Gastrocnemius medialis (tissue), 4 donors: ENCODE results near the gene IFI30. TPM values are rescaled to one million over a fixed set of nuclear protein-coding genes. Genes with fewer than 3 reads are reported as not detected.

Experiments
- ATAC-seq, 2 donors: fragments of 150-250 bp; one replicate each; pipeline ENCODE4 v1.9.1; 2016
- DNase-seq, 2 donors: peaks; one replicate each; pipeline ENCODE4 v3.0.0-alpha.2; 2019
- H3K27ac ChIP-seq, 4 donors: fragments of 200-600 bp; sonication (generic); 1 replicate in 1 of 4; 2 replicates in 3 of 4; pipeline ENCODE4 v1.5.1; 2016 to 2018; ENCODE audit warnings: mild to moderate bottlenecking in 2 of 4, moderate library complexity in 1 of 4
- H3K27me3 ChIP-seq, 3 donors: fragments of 200-600 bp; sonication (generic) in 2 of 3; 1 replicate in 1 of 3; 2 replicates in 2 of 3; pipeline versions ENCODE4 v1.5.1 to v1.6.0; 2016 to 2019; ENCODE audit warnings: mild to moderate bottlenecking in 1 of 3, moderate library complexity in 1 of 3
- H3K36me3 ChIP-seq, 2 donors: fragments of 200-600 bp; sonication (generic) in 1 of 2; one replicate each; pipeline ENCODE4 v1.5.1; 2017 to 2018
- H3K4me1 ChIP-seq, 2 donors: fragments of 200-600 bp; sonication (generic) in 1 of 2; one replicate each; pipeline ENCODE4 v1.5.1; 2016 to 2017; ENCODE audit warnings: mild to moderate bottlenecking in 2 of 2
- H3K4me3 ChIP-seq, 4 donors: fragments of 200-600 bp; sonication (generic) in 3 of 4; 1 replicate in 1 of 4; 2 replicates in 3 of 4; pipeline ENCODE4 v1.5.1; 2016 to 2019; ENCODE audit warnings: mild to moderate bottlenecking in 2 of 4
- H3K9me3 ChIP-seq, 3 donors: fragments of 200-600 bp; sonication (generic) in 2 of 3; 1 replicate in 1 of 3; 2 replicates in 2 of 3; pipeline ENCODE4 v1.5.1; 2016 to 2019
- POLR2A ChIP-seq, 2 donors: fragments of 450-650 bp; IDR thresholded peaks; one replicate each; pipeline ENCODE4 v1.6.1; 2017; ENCODE audit warnings: antibody characterized with exemption in 2 of 2, mild to moderate bottlenecking in 2 of 2, moderate library complexity in 2 of 2
- in situ Hi-C, 4 donors: fragments of 200-750 bp; cut with MboI; loops; one replicate each; pipeline versions ENCODE4 v1.15.0 to v1.8.0; 2017; ENCODE audit warnings: low sequenced_read_pairs in 4 of 4
- intact Hi-C: fragments of 100-400 bp; cut with DNase I; formaldehyde crosslinking; loops from one replicate; pipeline ENCODE4 v1.15.1; 2023; ENCODE audit warnings: low total_unique reads
- total RNA-seq, 4 donors: library from RNA; depleted of rRNA; stranded (reverse); fragments of >200 nt; gene quantifications; one replicate each; pipeline versions ENCODE4 v1.1.0 to v1.2.3, GENCODE V29; 2016
- TF ChIP-seq, protein P1 (sequence below), 5 experiments: fragments of 450-650 bp in 3 of 5; fragments of 200-600 bp in 2 of 5; sonication (generic) in 2 of 5; IDR thresholded peaks in 4 of 5; conservative IDR thresholded peaks in 1 of 5; 1 replicate in 4 of 5; 2 replicates in 1 of 5; pipeline ENCODE4 v1.5.1; 2016 to 2019; ENCODE audit warnings: antibody characterized with exemption in 5 of 5, mild to moderate bottlenecking in 3 of 5, moderate library complexity in 3 of 5

Gene IFI30
- total RNA-seq, 4 donors from 2014 or later = 3.5 to 20.4 (median 14.0) TPM

DNA sequence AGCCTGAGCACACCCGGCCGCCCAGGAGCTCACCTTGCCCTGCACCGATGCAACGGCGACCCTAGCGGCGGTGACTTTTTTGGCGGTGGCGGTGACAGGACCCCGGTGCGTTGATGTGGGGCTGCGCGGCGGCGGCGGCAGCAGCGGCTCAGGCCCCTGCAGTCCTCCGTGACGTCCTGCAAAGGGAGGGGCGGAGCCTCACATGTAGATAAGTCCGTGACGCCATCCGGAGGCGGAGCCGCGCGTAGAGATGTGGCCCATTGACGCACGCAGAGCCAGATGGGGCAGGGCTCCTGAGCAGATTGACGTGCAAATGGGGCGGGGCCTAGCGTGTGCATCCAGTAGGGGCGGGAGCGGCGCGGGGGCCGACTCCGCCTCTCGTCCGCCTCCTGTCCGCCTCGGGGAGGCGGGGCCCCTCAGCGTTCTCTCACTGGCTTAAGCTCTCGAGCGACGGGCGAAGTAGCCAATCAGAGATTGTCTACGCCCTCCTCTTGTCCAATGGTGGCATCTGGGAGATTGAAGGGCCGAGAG is 30.3 kb downstream of the IFI30 start, which contains the start of gene RAB3A:
TSS of gene RAB3A (minus strand) at position 180 of the 531 bp plus-strand sequence. CDS start 1,302 bp downstream, outside the sequence.
- Histone ChIP-seq H3K36me3 (no peaks in the 10 kb centered on the region), H3K27ac (peak within 1 kb of the TSS; percentile 98 to 100 (median 100)), H3K27me3 (no peaks in the 10 kb centered on the region), H3K9me3 (no peaks in the 10 kb centered on the region), H3K4me3 (peak within 1 kb of the TSS; percentile 74 to 91 (median 80)), H3K4me1 (peaks cover 6 to 19% of the 10 kb centered on the region in 2 donors)
- in situ Hi-C loops = no loop called here
- peak; percentile 100 for DNase-seq
- TF ChIP-seq POLR2A (IDR thresholded peaks at IDR 0.05) = no peak
- TF ChIP-seq, protein P1, sequence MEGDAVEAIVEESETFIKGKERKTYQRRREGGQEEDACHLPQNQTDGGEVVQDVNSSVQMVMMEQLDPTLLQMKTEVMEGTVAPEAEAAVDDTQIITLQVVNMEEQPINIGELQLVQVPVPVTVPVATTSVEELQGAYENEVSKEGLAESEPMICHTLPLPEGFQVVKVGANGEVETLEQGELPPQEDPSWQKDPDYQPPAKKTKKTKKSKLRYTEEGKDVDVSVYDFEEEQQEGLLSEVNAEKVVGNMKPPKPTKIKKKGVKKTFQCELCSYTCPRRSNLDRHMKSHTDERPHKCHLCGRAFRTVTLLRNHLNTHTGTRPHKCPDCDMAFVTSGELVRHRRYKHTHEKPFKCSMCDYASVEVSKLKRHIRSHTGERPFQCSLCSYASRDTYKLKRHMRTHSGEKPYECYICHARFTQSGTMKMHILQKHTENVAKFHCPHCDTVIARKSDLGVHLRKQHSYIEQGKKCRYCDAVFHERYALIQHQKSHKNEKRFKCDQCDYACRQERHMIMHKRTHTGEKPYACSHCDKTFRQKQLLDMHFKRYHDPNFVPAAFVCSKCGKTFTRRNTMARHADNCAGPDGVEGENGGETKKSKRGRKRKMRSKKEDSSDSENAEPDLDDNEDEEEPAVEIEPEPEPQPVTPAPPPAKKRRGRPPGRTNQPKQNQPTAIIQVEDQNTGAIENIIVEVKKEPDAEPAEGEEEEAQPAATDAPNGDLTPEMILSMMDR (IDR thresholded peaks at IDR 0.05 in 4 of 5, conservative IDR thresholded peaks at IDR 0.05 in 1 of 5) = no peak
- peak; percentile 93 for ATAC-seq
- intact Hi-C loops = loop anchor here (1.0 to 10.0 kb wide), 6 partner anchors 11 to 211 kb away; partner anchors contain the start of genes ARRDC2, IQCN, MPV17L2 and SSBP4

DNA sequence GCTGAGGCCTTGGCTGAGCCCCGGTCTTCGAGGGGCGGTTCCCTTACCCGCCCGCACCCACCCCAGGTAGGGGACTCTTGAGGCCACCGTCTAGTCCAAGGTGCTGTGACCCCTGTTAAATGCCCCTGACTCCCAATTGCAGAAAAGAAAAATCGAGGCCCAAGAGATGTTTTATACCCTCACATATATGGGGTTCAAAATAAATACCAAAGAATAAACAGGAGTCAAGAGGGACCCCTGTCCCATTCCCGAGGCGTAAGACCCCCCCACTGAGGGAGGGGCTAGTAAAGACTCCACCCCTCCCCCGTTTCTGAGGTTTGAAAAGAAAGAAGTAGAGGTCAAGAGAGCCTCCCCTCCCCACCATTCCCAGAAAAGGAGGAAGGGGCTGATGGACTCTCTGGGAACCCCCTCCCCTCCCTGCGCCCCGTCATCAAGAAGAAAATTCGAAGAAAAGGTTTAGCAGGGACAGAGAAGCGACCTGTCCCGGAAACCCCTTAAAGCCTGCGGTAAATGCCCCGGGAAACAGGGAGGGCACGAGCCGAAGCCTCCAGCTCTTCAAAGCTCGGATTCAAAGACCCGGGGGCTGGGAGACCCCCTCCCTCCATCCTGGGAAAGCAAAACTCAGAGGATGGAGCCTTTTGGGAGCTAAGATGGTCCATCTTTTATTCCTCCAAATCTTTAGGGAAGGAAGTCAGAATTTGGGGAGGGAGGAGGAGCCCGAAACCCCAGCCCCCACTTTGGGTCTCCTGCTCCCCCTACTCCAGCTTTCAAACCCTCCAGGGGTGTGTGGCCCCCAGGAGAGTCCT is 31.0 kb downstream of the IFI30 start:
- Histone ChIP-seq H3K27me3 (no peaks in the 10 kb centered on the region), H3K9me3 (no peaks in the 10 kb centered on the region), H3K36me3 (no peaks in the 10 kb centered on the region), H3K4me1 (peaks cover 6 to 19% of the 10 kb centered on the region in 2 donors), H3K27ac (peak overlapping the region; percentile 98 to 100 (median 100)), H3K4me3 (peak overlapping the region; percentile 73 to 91 (median 80))
- ATAC-seq (peak; percentile 40 to 55), DNase-seq (peak in 1 of 2 donors; percentile 40)
- intact Hi-C loops (loop anchor here (1.0 to 10.0 kb wide), 7 partner anchors 11 to 210 kb away; partner anchors contain the start of genes ARRDC2, IQCN, LSM4 and MPV17L2), in situ Hi-C loops (loop anchor here in 1 of 4 donors (5.0 kb wide), 1 partner anchor 43 kb away; no protein-coding TSS in a partner anchor)
- peak; percentile 85 for TF ChIP-seq POLR2A (IDR thresholded peaks at IDR 0.05)
- TF ChIP-seq, protein P1 (IDR thresholded peaks at IDR 0.05 in 4 of 5, conservative IDR thresholded peaks at IDR 0.05 in 1 of 5) = peak in 1 of 5 experiments; percentile 7

DNA sequence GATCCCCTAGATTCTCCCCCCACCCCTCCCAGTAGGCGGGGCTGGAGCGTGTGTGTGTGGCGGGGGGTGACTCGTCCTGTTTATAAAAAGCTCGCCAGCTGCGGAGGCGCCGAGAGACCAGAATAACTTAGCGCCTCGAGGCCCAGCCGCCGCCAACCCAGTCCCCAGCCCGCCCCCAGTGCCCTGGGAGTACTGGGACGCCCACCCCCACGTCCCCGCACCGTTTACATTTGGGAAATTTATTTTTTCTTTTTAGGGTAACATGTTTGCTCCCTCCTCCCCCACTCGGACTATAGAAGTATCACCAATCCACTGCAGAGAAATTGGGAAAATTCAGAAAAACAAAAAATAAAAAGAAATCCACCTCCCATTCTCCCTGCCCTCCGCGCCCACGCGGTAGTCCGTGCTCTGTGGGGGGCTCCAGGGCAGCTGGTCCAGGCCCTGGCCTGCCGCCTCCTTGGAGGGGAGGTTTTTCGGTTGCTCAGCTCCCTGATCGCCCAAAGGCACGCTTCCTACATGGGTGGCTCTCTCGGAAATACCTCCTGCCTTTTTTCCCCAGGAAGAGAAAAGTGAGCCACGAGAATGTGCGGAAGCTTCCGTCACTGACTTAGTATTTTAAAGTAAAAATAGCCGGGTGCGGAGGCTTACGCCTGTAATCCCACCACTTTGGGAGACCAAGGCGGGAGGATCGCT is 31.7 kb downstream of the IFI30 start:
- Histone ChIP-seq H3K27me3 (no peaks in the 10 kb centered on the region), H3K4me1 (peaks cover 6 to 19% of the 10 kb centered on the region in 2 donors), H3K27ac (peak overlapping the region; percentile 98 to 100 (median 100)), H3K36me3 (no peaks in the 10 kb centered on the region), H3K4me3 (peak overlapping the region; percentile 73 to 91 (median 80)), H3K9me3 (no peaks in the 10 kb centered on the region)
- intact Hi-C loops = loop anchor here (2.0 to 10.0 kb wide), 3 partner anchors 69 to 209 kb away; partner anchors contain the start of genes IQCN, LSM4 and SSBP4
- in situ Hi-C loops = loop anchor here in 1 of 4 donors (5.0 kb wide), 1 partner anchor 42 kb away; no protein-coding TSS in a partner anchor
- peak; percentile 58 to 63 for ATAC-seq
- TF ChIP-seq, protein P1 (IDR thresholded peaks at IDR 0.05 in 4 of 5, conservative IDR thresholded peaks at IDR 0.05 in 1 of 5) = no peak
- peak in 1 of 2 donors; percentile 89 for TF ChIP-seq POLR2A (IDR thresholded peaks at IDR 0.05)
- peak; percentile 87 to 92 for DNase-seq

DNA sequence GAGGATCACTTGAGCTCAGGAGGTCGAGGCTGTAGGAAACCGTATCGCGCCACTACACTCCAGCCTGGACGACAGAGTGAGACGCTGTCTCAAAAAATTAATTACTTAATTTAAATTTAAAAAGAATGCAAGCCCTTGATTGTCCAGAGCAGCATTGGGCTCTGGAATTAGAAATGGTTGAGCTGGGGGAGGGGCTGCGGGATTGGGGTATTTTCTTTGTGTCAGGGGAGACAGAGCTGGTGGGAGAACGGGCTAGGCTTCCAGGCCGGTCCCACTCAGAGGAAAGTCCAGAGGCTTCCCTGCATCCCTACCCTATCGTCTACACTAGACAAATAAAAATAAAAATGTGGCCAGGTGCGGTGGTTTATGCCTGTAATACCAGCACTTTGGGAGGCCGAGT is 32.4 kb downstream of the IFI30 start:
- Histone ChIP-seq H3K36me3 (no peaks in the 10 kb centered on the region), H3K27me3 (no peaks in the 10 kb centered on the region), H3K4me1 (peaks cover 6 to 19% of the 10 kb centered on the region in 2 donors), H3K27ac (peak overlapping the region; percentile 98 to 100 (median 100)), H3K4me3 (peak overlapping the region in 3 of 4 donors; percentile 73 to 91 (median 83)), H3K9me3 (no peaks in the 10 kb centered on the region)
- in situ Hi-C loops = loop anchor here in 1 of 4 donors (5.0 kb wide), 1 partner anchor 41 kb away; no protein-coding TSS in a partner anchor
- no peak for TF ChIP-seq POLR2A (IDR thresholded peaks at IDR 0.05)
- TF ChIP-seq, protein P1 (IDR thresholded peaks at IDR 0.05 in 4 of 5, conservative IDR thresholded peaks at IDR 0.05 in 1 of 5) = no peak
- intact Hi-C loops = loop anchor here (5.0 to 10.0 kb wide), 2 partner anchors 116 to 209 kb away; partner anchors contain the start of genes LSM4 and SSBP4
- DNase-seq (no peak), ATAC-seq (no peak)
